HEK293 (cell line): Measurements from ENCODE around the gene CLTC.

ENCODE experiments used
- GFI1B ChIP-seq: fragments of 450-650 bp; formaldehyde crosslinking; IDR thresholded peaks from 2 replicates; pipeline ENCODE4 v1.5.1; 2016; ENCODE audit warnings: missing biosample characterization, missing genetic modification characterization
- GLI2 ChIP-seq: fragments of 450-650 bp; formaldehyde crosslinking; IDR thresholded peaks from 2 replicates; pipeline ENCODE4; 2017; ENCODE audit warnings: missing biosample characterization, missing genetic modification characterization, low read depth, borderline replicate concordance
- HOXA7 ChIP-seq: sonication (generic); formaldehyde crosslinking; IDR thresholded peaks from 2 replicates; pipeline ENCODE4 v1.8.1; 2022; ENCODE audit warnings: missing genetic modification reagents, borderline replicate concordance
- IKZF3 ChIP-seq: fragments of 450-650 bp; IDR thresholded peaks from 2 replicates; pipeline ENCODE4 v1.5.0; 2018; ENCODE audit warnings: missing biosample characterization, mild to moderate bottlenecking, missing genetic modification characterization, moderate library complexity
- KLF7 ChIP-seq: fragments of 450-650 bp; formaldehyde crosslinking; IDR thresholded peaks from 2 replicates; pipeline ENCODE4 v1.5.1; 2016; ENCODE audit warnings: missing biosample characterization, missing genetic modification characterization, borderline replicate concordance
- REST ChIP-seq: fragments of 450-650 bp; formaldehyde crosslinking; IDR thresholded peaks from 2 replicates; pipeline ENCODE4 v1.5.1; 2016; ENCODE audit warnings: missing biosample characterization, missing genetic modification characterization
- SP2 ChIP-seq: fragments of 450-650 bp; formaldehyde crosslinking; IDR thresholded peaks from 2 replicates; pipeline ENCODE4 v1.5.1; 2016; ENCODE audit warnings: missing biosample characterization, missing genetic modification characterization
- TCF7L2 ChIP-seq: IDR thresholded peaks from 2 replicates; pipeline ENCODE4 v1.6.1; 2011; ENCODE audit warnings: low read depth, mild to moderate bottlenecking, inconsistent platforms, low read length, moderate library complexity, borderline replicate concordance
- ZBTB8A ChIP-seq: fragments of 450-650 bp; formaldehyde crosslinking; IDR thresholded peaks from 2 replicates; pipeline ENCODE4 v1.5.1; 2016; ENCODE audit warnings: missing biosample characterization, missing genetic modification characterization
- ZFP41 ChIP-seq: fragments of 450-650 bp; formaldehyde crosslinking; IDR thresholded peaks from 2 replicates; pipeline ENCODE4 v1.5.1; 2016; ENCODE audit warnings: missing biosample characterization, missing genetic modification characterization, borderline replicate concordance
- ZNF121 ChIP-seq: fragments of 450-650 bp; formaldehyde crosslinking; IDR thresholded peaks from 2 replicates; pipeline ENCODE4 v1.5.1; 2016; ENCODE audit warnings: missing biosample characterization, missing genetic modification characterization
- ZNF280D ChIP-seq: fragments of 450-650 bp; formaldehyde crosslinking; IDR thresholded peaks from 2 replicates; pipeline ENCODE4 v1.5.1; 2016; ENCODE audit warnings: missing biosample characterization, missing genetic modification characterization
- ZNF335 ChIP-seq: fragments of 450-650 bp; formaldehyde crosslinking; conservative IDR thresholded peaks from 2 replicates; pipeline ENCODE4 v1.5.1; 2016; ENCODE audit warnings: missing biosample characterization, missing genetic modification characterization
- ZNF366 ChIP-seq: fragments of 450-650 bp; formaldehyde crosslinking; conservative IDR thresholded peaks from 2 replicates; pipeline ENCODE4 v1.5.1; 2016; ENCODE audit warnings: missing biosample characterization, missing genetic modification characterization
- ZNF404 ChIP-seq: fragments of 450-650 bp; formaldehyde crosslinking; IDR thresholded peaks from 2 replicates; pipeline ENCODE4 v1.5.1; 2017; ENCODE audit warnings: missing biosample characterization, missing genetic modification characterization
- ZNF473 ChIP-seq: fragments of 450-650 bp; formaldehyde crosslinking; IDR thresholded peaks from 2 replicates; pipeline ENCODE4 v1.5.1; 2017; ENCODE audit warnings: missing biosample characterization, missing genetic modification characterization
- ZNF610 ChIP-seq: fragments of 450-650 bp; formaldehyde crosslinking; IDR thresholded peaks from 2 replicates; pipeline ENCODE4 v1.5.1; 2016; ENCODE audit warnings: missing biosample characterization, missing genetic modification characterization, borderline replicate concordance
- ZNF776 ChIP-seq: fragments of 450-650 bp; formaldehyde crosslinking; IDR thresholded peaks from 2 replicates; pipeline ENCODE4 v1.5.0; 2017; ENCODE audit warnings: missing biosample characterization, missing genetic modification characterization, borderline replicate concordance
- ZSCAN30 ChIP-seq: fragments of 450-650 bp; IDR thresholded peaks from 2 replicates; pipeline ENCODE4 v1.5.1; 2018; ENCODE audit warnings: missing biosample characterization, mild to moderate bottlenecking, missing genetic modification characterization, moderate library complexity
- TF ChIP-seq, protein P1 (sequence below): fragments of 450-650 bp; formaldehyde crosslinking; IDR thresholded peaks from 2 replicates; pipeline ENCODE4 v1.5.1; 2016; ENCODE audit warnings: missing biosample characterization, missing genetic modification characterization, borderline replicate concordance
- TF ChIP-seq, protein P2 (sequence below): fragments of 450-650 bp; formaldehyde crosslinking; IDR thresholded peaks from 2 replicates; pipeline ENCODE4 v1.5.1; 2016; ENCODE audit warnings: missing biosample characterization, missing genetic modification characterization
- TF ChIP-seq, protein P3 (sequence below): fragments of 450-650 bp; formaldehyde crosslinking; IDR thresholded peaks from 2 replicates; pipeline ENCODE4 v1.5.1; 2017; ENCODE audit warnings: missing biosample characterization, missing genetic modification characterization

Gene CLTC

DNA sequence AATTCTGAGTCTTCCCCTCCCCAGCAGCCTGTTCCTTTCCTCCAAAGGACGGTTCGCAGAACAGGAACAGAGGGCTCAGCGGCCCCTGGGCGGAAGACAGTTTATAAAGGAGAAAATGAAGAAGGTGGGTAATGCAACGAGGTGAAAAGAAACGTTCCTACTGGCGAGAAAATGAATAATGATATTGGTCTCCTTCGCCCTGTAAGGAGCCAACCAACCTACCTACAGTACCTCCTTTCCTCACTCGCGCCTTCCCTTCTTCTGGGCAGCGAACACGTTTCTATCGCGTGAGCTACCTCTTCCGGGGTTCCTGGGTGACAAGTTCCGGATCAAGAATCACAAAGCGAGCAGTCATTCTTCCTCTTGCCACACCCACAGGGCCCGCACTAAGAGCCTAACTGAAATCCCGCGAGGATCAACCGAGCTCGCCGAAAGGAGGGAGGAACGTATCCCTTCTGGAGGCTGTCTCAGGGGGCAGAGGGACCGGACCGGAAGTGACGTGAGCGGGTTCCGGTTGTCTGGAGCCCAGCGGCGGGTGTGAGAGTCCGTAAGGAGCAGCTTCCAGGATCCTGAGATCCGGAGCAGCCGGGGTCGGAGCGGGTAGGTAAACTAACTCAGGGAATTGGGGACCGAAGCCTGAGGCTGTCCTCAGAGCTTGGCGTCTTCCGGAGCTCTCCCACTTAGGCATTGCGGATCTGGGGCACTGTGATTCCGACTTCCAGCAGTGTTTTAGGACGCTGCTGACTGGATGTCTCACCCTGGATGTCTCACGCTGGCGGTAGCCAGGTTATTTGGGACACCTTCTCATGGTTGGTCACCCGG is 87.7 kb downstream of the CLTC start, which contains the start of the genes PTRH2 and VMP1 (continued):
- no peak for TF ChIP-seq ZNF280D (tag by site-specific recombination)
- peak; percentile 100 for TF ChIP-seq ZNF366 (tag by site-specific recombination)
- TF ChIP-seq, protein P1, sequence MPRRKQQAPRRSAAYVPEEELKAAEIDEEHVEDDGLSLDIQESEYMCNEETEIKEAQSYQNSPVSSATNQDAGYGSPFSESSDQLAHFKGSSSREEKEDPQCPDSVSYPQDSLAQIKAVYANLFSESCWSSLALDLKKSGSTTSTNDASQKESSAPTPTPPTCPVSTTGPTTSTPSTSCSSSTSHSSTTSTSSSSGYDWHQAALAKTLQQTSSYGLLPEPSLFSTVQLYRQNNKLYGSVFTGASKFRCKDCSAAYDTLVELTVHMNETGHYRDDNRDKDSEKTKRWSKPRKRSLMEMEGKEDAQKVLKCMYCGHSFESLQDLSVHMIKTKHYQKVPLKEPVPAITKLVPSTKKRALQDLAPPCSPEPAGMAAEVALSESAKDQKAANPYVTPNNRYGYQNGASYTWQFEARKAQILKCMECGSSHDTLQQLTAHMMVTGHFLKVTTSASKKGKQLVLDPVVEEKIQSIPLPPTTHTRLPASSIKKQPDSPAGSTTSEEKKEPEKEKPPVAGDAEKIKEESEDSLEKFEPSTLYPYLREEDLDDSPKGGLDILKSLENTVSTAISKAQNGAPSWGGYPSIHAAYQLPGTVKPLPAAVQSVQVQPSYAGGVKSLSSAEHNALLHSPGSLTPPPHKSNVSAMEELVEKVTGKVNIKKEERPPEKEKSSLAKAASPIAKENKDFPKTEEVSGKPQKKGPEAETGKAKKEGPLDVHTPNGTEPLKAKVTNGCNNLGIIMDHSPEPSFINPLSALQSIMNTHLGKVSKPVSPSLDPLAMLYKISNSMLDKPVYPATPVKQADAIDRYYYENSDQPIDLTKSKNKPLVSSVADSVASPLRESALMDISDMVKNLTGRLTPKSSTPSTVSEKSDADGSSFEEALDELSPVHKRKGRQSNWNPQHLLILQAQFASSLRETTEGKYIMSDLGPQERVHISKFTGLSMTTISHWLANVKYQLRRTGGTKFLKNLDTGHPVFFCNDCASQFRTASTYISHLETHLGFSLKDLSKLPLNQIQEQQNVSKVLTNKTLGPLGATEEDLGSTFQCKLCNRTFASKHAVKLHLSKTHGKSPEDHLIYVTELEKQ (tag by site-specific recombination): no peak
- TF ChIP-seq REST (tag by site-specific recombination): 0 out of 2 replicates have a peak, but pooled peaks have one; percentile 38
- TF ChIP-seq ZNF335 (tag by site-specific recombination): peak; percentile 67; the same call in 1 of the 2 replicates
- TF ChIP-seq ZNF121 (tag by site-specific recombination): no peak
- TF ChIP-seq ZFP41 (tag by site-specific recombination): no peak
- TF ChIP-seq IKZF3 (tag by site-specific recombination): peak; percentile 87; the same call in 1 of the 2 replicates
- TF ChIP-seq, protein P2, sequence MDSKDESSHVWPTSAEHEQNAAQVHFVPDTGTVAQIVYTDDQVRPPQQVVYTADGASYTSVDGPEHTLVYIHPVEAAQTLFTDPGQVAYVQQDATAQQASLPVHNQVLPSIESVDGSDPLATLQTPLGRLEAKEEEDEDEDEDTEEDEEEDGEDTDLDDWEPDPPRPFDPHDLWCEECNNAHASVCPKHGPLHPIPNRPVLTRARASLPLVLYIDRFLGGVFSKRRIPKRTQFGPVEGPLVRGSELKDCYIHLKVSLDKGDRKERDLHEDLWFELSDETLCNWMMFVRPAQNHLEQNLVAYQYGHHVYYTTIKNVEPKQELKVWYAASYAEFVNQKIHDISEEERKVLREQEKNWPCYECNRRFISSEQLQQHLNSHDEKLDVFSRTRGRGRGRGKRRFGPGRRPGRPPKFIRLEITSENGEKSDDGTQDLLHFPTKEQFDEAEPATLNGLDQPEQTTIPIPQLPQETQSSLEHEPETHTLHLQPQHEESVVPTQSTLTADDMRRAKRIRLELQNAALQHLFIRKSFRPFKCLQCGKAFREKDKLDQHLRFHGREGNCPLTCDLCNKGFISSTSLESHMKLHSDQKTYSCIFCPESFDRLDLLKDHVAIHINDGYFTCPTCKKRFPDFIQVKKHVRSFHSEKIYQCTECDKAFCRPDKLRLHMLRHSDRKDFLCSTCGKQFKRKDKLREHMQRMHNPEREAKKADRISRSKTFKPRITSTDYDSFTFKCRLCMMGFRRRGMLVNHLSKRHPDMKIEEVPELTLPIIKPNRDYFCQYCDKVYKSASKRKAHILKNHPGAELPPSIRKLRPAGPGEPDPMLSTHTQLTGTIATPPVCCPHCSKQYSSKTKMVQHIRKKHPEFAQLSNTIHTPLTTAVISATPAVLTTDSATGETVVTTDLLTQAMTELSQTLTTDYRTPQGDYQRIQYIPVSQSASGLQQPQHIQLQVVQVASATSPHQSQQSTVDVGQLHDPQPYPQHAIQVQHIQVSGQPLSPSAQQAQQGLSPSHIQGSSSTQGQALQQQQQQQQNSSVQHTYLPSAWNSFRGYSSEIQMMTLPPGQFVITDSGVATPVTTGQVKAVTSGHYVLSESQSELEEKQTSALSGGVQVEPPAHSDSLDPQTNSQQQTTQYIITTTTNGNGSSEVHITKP (tag by site-specific recombination): peak; percentile 54
- TF ChIP-seq ZNF473 (tag by site-specific recombination): no peak
- peak; percentile 40; the same call in 1 of the 2 replicates for TF ChIP-seq KLF7 (tag by site-specific recombination)
- peak; percentile 68; the same call in 1 of the 2 replicates for TF ChIP-seq ZBTB8A (tag by site-specific recombination)
- no peak for TF ChIP-seq ZNF610
- peak; percentile 94 for TF ChIP-seq SP2 (tag by site-specific recombination)
- peak; percentile 9; the same call in 1 of the 2 replicates for TF ChIP-seq ZSCAN30 (tag by site-specific recombination)
- TF ChIP-seq ZNF404 (tag by site-specific recombination): no peak
- TF ChIP-seq GLI2 (tag by site-specific recombination): no peak
- TF ChIP-seq, protein P3, sequence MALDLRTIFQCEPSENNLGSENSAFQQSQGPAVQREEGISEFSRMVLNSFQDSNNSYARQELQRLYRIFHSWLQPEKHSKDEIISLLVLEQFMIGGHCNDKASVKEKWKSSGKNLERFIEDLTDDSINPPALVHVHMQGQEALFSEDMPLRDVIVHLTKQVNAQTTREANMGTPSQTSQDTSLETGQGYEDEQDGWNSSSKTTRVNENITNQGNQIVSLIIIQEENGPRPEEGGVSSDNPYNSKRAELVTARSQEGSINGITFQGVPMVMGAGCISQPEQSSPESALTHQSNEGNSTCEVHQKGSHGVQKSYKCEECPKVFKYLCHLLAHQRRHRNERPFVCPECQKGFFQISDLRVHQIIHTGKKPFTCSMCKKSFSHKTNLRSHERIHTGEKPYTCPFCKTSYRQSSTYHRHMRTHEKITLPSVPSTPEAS (tag by site-specific recombination): no peak
- no peak for TF ChIP-seq TCF7L2
- no peak for TF ChIP-seq ZNF776 (tag by site-specific recombination)
- TF ChIP-seq HOXA7 (CRISPR knock-in tag): no peak
- no peak for TF ChIP-seq GFI1B (tag by site-specific recombination)
